GM12878 (cell line): Measurements from ENCODE around the gene GKAP1. TPM values are rescaled to one million over a fixed set of nuclear protein-coding genes. Genes with fewer than 3 reads are reported as not detected.

ENCODE experiments used
- ATF7 ChIP-seq: fragments of 450-650 bp; IDR thresholded peaks from 2 replicates; pipeline ENCODE4 v1.6.1; 2016; ENCODE audit warnings: low read depth, mild to moderate bottlenecking
- BACH1 ChIP-seq: fragments of 450-650 bp; IDR thresholded peaks from 2 replicates; pipeline ENCODE4 v1.6.1; 2017; ENCODE audit warnings: mild to moderate bottlenecking, borderline replicate concordance
- CHD2 ChIP-seq: IDR thresholded peaks from 2 replicates; pipeline ENCODE4 v1.6.1; 2011; ENCODE audit warnings: low read depth, low read length, improper control_type of control experiment, borderline replicate concordance
- CREM ChIP-seq: IDR thresholded peaks from 2 replicates; pipeline ENCODE4 v1.6.1; 2014; ENCODE audit warnings: antibody characterized with exemption, low read depth
- EGR1 ChIP-seq, 2 experiments: IDR thresholded peaks; 1 replicate in 1 of 2; 2 replicates in 1 of 2; pipeline ENCODE4 v1.6.1; 2011 to 2012; ENCODE audit warnings: low read depth in 2 of 2, low read length in 2 of 2, borderline replicate concordance in 1 of 2, mild to moderate bottlenecking in 1 of 2, moderate library complexity in 1 of 2
- PAX8 ChIP-seq: fragments of 450-650 bp; IDR thresholded peaks from 2 replicates; pipeline ENCODE4 v1.6.1; 2017; ENCODE audit warnings: mild to moderate bottlenecking, moderate library complexity
- POLR2A ChIP-seq: IDR thresholded peaks from 2 replicates; pipeline ENCODE4 v1.6.1; 2011; ENCODE audit warnings: low read depth, mild to moderate bottlenecking, low read length
- RCOR1 ChIP-seq: conservative IDR thresholded peaks from 2 replicates; pipeline ENCODE4 v1.6.1; 2012; ENCODE audit warnings: low read depth, low read length, improper control_type of control experiment
- SRF ChIP-seq, 2 experiments: IDR thresholded peaks; 2 replicates each; pipeline ENCODE4 v1.6.1; 2011; ENCODE audit warnings: low read depth in 2 of 2, low read length in 2 of 2, mild to moderate bottlenecking in 1 of 2, moderate library complexity in 1 of 2
- TBL1XR1 ChIP-seq: IDR thresholded peaks from 2 replicates; pipeline ENCODE4 v1.6.1; 2012; ENCODE audit warnings: low read depth, low read length, improper control_type of control experiment
- ZNF207 ChIP-seq: fragments of 450-650 bp; IDR thresholded peaks from 2 replicates; pipeline ENCODE4 v1.6.1; 2014; ENCODE audit warnings: antibody characterized with exemption, mild to moderate bottlenecking, borderline replicate concordance
- polyA plus RNA-seq, 11 experiments: library from polyadenylated mRNA; depleted of rRNA in 4 of 11; unstranded in 6 of 11; stranded (reverse) in 5 of 11; fragments of >200 nt; fragmentation: Nextera tagmentation in 4 of 11; fragmentation: Illumina TruSeq in 1 of 11; extraction: Ambion mirVana in 4 of 11; extraction: Trizol in 1 of 11; gene quantifications; 1 replicate in 1 of 11; 2 replicates in 10 of 11; pipeline versions ENCODE4 v1.2.1 to v1.2.3, GENCODE V29; 2011 to 2016; ENCODE audit warnings: inconsistent platforms in 2 of 11, missing spikeins in 2 of 11, low read depth in 1 of 11
- total RNA-seq, 4 experiments: library from RNA; depleted of rRNA in 3 of 4; stranded (reverse); fragments of >200 nt in 3 of 4; fragmentation: Illumina TruSeq in 1 of 4; extraction: Trizol in 1 of 4; gene quantifications; 2 replicates each; pipeline versions ENCODE4 v1.2.1 to v1.2.3, GENCODE V29; 2013 to 2021
- TF ChIP-seq, protein P1 (sequence below): fragments of 450-650 bp; IDR thresholded peaks from 2 replicates; pipeline ENCODE4 v1.6.1; 2017; ENCODE audit warnings: low read depth, mild to moderate bottlenecking, moderate library complexity
- TF ChIP-seq, protein P2 (sequence below): fragments of 450-650 bp; IDR thresholded peaks from 2 replicates; pipeline ENCODE4 v1.6.1; 2017; ENCODE audit warnings: mild to moderate bottlenecking, low read depth, inconsistent platforms; ENCODE audit not compliant: poor library complexity, severe bottlenecking
- TF ChIP-seq, protein P3 (sequence below): IDR thresholded peaks from 2 replicates; pipeline ENCODE4 v1.6.1; 2011; ENCODE audit warnings: borderline replicate concordance, low read depth, mild to moderate bottlenecking, moderate library complexity, mixed read lengths, low read length; ENCODE audit not compliant: insufficient read depth; ENCODE audit errors: extremely low read length
- TF ChIP-seq, protein P4 (sequence below): IDR thresholded peaks from 2 replicates; pipeline ENCODE4 v1.6.1; 2012; ENCODE audit warnings: improper control_type of control experiment, low read depth, low read length; ENCODE audit not compliant: insufficient replicate concordance
- TF ChIP-seq, protein P5 (sequence below): fragments of 450-650 bp; IDR thresholded peaks from 2 replicates; pipeline ENCODE4 v1.6.1; 2018; ENCODE audit warnings: borderline replicate concordance, mild to moderate bottlenecking; ENCODE audit not compliant: partially characterized antibody

The GKAP1 gene
- total and polyA plus RNA-seq, 10 of the 15 experiments (the other 5 are each of a cell fraction or from before 2014, with no cell fraction given) = 0.92 to 5.1 (median 2.7) TPM

DNA sequence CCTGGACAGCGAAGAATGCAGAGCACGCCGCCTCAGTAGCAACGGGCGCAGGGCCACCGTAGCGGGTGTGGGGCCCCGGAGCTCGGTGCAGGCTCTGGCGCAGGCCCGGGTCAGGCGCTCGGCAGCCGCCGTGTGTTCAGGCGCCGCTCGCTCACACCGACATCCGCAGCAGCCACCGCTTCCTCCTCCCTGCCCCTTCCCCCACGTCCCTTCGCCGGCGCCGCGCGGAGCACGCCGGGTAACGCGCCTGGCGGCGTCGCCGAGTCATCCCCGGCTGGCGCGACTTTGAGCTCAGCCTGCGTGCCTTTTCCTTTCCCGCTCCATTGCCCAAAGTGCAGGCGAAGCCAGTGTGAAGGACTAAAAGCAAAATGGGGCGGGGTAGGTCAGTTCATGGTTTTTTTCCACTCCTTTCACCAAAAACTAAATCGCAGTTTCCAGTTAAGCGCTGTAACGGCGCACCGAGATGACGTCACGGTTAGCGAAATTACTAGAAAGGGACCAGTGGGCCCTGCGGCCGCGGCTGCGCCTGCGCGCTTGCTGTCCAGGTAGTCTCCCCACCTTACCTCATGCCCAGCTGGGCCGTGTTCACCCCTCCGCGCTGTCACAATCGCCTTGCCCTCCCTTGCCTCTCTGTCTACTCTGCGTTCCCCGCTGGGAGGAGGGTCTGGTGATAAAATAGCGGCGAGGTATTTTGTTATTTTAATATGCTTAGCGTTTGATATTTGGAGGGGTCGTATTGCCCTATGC lies 109.6 kb downstream of the GKAP1 start, which contains the start of gene UBQLN1 (continued):
- TF ChIP-seq, protein P1, sequence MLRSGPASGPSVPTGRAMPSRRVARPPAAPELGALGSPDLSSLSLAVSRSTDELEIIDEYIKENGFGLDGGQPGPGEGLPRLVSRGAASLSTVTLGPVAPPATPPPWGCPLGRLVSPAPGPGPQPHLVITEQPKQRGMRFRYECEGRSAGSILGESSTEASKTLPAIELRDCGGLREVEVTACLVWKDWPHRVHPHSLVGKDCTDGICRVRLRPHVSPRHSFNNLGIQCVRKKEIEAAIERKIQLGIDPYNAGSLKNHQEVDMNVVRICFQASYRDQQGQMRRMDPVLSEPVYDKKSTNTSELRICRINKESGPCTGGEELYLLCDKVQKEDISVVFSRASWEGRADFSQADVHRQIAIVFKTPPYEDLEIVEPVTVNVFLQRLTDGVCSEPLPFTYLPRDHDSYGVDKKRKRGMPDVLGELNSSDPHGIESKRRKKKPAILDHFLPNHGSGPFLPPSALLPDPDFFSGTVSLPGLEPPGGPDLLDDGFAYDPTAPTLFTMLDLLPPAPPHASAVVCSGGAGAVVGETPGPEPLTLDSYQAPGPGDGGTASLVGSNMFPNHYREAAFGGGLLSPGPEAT = peak; percentile 99
- TF ChIP-seq, protein P2, sequence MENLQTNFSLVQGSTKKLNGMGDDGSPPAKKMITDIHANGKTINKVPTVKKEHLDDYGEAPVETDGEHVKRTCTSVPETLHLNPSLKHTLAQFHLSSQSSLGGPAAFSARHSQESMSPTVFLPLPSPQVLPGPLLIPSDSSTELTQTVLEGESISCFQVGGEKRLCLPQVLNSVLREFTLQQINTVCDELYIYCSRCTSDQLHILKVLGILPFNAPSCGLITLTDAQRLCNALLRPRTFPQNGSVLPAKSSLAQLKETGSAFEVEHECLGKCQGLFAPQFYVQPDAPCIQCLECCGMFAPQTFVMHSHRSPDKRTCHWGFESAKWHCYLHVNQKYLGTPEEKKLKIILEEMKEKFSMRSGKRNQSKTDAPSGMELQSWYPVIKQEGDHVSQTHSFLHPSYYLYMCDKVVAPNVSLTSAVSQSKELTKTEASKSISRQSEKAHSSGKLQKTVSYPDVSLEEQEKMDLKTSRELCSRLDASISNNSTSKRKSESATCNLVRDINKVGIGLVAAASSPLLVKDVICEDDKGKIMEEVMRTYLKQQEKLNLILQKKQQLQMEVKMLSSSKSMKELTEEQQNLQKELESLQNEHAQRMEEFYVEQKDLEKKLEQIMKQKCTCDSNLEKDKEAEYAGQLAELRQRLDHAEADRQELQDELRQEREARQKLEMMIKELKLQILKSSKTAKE = peak; percentile 47
- peak in 1 of 2 experiments; percentile 32; a peak in 1 of 4 replicates for TF ChIP-seq SRF (IDR thresholded peaks at IDR 0.05; ENCODE audit: low read depth in 2 of 2, low read length in 2 of 2)
- TF ChIP-seq CHD2 = peak; percentile 91
- peak; percentile 89 for TF ChIP-seq BACH1
- peak; percentile 99 for TF ChIP-seq ATF7
- TF ChIP-seq, protein P3, sequence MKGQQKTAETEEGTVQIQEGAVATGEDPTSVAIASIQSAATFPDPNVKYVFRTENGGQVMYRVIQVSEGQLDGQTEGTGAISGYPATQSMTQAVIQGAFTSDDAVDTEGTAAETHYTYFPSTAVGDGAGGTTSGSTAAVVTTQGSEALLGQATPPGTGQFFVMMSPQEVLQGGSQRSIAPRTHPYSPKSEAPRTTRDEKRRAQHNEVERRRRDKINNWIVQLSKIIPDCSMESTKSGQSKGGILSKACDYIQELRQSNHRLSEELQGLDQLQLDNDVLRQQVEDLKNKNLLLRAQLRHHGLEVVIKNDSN = no peak
- no peak for TF ChIP-seq PAX8
- TF ChIP-seq CREM = peak; percentile 99
- TF ChIP-seq, protein P4, sequence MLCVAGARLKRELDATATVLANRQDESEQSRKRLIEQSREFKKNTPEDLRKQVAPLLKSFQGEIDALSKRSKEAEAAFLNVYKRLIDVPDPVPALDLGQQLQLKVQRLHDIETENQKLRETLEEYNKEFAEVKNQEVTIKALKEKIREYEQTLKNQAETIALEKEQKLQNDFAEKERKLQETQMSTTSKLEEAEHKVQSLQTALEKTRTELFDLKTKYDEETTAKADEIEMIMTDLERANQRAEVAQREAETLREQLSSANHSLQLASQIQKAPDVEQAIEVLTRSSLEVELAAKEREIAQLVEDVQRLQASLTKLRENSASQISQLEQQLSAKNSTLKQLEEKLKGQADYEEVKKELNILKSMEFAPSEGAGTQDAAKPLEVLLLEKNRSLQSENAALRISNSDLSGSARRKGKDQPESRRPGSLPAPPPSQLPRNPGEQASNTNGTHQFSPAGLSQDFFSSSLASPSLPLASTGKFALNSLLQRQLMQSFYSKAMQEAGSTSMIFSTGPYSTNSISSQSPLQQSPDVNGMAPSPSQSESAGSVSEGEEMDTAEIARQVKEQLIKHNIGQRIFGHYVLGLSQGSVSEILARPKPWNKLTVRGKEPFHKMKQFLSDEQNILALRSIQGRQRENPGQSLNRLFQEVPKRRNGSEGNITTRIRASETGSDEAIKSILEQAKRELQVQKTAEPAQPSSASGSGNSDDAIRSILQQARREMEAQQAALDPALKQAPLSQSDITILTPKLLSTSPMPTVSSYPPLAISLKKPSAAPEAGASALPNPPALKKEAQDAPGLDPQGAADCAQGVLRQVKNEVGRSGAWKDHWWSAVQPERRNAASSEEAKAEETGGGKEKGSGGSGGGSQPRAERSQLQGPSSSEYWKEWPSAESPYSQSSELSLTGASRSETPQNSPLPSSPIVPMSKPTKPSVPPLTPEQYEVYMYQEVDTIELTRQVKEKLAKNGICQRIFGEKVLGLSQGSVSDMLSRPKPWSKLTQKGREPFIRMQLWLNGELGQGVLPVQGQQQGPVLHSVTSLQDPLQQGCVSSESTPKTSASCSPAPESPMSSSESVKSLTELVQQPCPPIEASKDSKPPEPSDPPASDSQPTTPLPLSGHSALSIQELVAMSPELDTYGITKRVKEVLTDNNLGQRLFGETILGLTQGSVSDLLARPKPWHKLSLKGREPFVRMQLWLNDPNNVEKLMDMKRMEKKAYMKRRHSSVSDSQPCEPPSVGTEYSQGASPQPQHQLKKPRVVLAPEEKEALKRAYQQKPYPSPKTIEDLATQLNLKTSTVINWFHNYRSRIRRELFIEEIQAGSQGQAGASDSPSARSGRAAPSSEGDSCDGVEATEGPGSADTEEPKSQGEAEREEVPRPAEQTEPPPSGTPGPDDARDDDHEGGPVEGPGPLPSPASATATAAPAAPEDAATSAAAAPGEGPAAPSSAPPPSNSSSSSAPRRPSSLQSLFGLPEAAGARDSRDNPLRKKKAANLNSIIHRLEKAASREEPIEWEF = no peak
- peak in 1 of 2 experiments; percentile 18; a peak in 1 of 3 replicates for TF ChIP-seq EGR1 (IDR thresholded peaks at IDR 0.05; ENCODE audit: borderline replicate concordance in 1 of 2, low read depth in 2 of 2, low read length in 2 of 2)
- TF ChIP-seq, protein P5, sequence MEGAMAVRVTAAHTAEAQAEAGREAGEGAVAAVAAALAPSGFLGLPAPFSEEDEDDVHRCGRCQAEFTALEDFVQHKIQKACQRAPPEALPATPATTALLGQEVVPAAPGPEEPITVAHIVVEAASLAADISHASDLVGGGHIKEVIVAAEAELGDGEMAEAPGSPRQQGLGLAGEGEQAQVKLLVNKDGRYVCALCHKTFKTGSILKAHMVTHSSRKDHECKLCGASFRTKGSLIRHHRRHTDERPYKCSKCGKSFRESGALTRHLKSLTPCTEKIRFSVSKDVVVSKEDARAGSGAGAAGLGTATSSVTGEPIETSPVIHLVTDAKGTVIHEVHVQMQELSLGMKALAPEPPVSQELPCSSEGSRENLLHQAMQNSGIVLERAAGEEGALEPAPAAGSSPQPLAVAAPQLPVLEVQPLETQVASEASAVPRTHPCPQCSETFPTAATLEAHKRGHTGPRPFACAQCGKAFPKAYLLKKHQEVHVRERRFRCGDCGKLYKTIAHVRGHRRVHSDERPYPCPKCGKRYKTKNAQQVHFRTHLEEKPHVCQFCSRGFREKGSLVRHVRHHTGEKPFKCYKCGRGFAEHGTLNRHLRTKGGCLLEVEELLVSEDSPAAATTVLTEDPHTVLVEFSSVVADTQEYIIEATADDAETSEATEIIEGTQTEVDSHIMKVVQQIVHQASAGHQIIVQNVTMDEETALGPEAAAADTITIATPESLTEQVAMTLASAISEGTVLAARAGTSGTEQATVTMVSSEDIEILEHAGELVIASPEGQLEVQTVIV = no peak
- no peak for TF ChIP-seq TBL1XR1
- TF ChIP-seq ZNF207 = peak; percentile 89; the same call in 1 of the 2 replicates
- TF ChIP-seq POLR2A = peak; percentile 96
- TF ChIP-seq RCOR1 = no peak
